AG08395 (cell line): Measurements from ENCODE around the gene MISP3.

Source experiments
- DNase-seq: peaks from one replicate; pipeline ENCODE4 v3.0.0; 2012; ENCODE audit warnings: mixed read lengths, low spot score

The MISP3 gene

GRCh38 chr19:14122924-14123323 is 50.3 kb downstream of the MISP3 start:
- DNase-seq: no peak
